ENCODE measurements around the gene TASP1.

GRCh38 chr20:13494019-13494418 lies 144.7 kb downstream of the TASP1 start:
- TF ChIP-seq CTCF (IDR thresholded peaks at IDR 0.05 in 4 of 5, conservative IDR thresholded peaks at IDR 0.05 in 1 of 5) = no peak
- TF ChIP-seq POLR2A (IDR thresholded peaks at IDR 0.05) = no peak

All from gastrocnemius medialis (tissue), 4 donors.